Measurements from ENCODE around the gene NID1.

Gene NID1

DNA sequence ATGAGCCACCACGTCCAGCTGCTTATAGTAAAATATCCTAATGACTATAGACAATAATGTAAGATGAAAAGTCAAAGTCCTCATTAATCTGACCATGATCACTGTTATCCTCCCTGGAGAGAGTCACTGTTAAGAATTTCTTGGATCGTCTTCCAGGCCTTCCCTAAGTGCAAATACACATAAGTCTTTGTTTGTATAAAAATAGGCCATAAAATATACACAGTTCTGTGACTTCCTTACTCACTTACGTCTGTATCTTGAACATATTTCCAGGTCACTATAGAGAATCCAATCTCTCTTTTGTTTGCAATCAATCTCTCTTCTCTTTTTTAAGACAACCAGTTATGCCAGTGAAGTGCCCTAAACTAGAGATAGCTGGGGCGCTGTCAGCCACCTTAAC is 109.1 kb downstream of the NID1 start:
- no peak overlapping the region for H3K4me3 ChIP-seq (replicated peaks; ENCODE audit: low read depth, low read length)
- TF ChIP-seq, protein P1, sequence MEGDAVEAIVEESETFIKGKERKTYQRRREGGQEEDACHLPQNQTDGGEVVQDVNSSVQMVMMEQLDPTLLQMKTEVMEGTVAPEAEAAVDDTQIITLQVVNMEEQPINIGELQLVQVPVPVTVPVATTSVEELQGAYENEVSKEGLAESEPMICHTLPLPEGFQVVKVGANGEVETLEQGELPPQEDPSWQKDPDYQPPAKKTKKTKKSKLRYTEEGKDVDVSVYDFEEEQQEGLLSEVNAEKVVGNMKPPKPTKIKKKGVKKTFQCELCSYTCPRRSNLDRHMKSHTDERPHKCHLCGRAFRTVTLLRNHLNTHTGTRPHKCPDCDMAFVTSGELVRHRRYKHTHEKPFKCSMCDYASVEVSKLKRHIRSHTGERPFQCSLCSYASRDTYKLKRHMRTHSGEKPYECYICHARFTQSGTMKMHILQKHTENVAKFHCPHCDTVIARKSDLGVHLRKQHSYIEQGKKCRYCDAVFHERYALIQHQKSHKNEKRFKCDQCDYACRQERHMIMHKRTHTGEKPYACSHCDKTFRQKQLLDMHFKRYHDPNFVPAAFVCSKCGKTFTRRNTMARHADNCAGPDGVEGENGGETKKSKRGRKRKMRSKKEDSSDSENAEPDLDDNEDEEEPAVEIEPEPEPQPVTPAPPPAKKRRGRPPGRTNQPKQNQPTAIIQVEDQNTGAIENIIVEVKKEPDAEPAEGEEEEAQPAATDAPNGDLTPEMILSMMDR (IDR thresholded peaks at IDR 0.05; ENCODE audit: low read depth, low read length, missing control alignments): no peak
- DNase-seq (ENCODE audit: extremely low read depth, low read depth): no peak

DNA sequence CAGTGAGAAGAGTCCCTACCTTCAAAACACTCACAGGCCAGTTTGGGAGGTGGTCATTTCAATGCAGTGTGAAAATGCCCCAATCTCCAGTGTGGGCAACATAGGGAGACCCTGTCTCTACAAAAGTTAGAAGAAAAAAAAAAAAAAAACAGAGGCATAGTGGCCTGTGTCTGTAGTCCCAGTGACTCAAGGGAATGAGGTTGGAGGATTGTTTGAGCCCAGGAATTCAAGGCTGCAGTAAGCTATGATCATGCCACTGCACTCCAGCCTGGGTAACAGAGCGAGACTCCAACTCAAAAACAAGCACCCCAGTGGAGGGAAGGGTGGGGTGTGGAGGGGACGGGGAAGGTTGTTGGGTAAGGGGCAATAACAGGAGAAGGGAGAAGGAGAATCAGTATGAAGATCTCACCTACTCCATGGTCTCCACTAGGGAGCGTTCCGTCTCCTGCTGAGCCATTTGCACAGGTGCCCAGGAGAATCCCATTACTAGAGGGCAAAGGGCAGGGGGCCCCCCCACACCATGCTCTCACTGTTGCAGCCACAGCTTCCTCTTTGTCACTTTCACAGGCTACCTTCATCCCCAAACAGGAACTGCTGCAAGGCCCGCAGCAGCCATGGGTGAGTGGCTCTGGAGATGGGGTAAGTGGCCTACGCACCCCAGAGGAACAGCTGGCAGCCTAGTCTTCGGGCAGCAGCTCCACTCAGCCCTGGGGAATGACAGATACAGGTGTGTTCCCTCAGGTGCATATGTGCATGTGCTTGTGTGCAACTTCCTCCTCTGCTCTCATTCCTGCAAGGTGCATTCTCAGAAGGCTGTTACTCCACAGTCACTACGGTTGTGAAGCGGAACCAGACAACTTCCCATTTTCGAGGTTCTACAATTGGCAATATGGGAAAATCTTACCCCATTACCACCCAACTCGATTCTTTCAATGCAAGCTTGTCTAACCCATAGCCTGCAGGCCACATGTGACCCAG is 110.3 kb downstream of the NID1 start:
- DNase-seq (ENCODE audit: extremely low read depth, low read depth): no peak
- TF ChIP-seq, protein P1 (IDR thresholded peaks at IDR 0.05; ENCODE audit: low read depth, low read length, missing control alignments): no peak
- no peak overlapping the region for H3K4me3 ChIP-seq (replicated peaks; ENCODE audit: low read depth, low read length)

DNA sequence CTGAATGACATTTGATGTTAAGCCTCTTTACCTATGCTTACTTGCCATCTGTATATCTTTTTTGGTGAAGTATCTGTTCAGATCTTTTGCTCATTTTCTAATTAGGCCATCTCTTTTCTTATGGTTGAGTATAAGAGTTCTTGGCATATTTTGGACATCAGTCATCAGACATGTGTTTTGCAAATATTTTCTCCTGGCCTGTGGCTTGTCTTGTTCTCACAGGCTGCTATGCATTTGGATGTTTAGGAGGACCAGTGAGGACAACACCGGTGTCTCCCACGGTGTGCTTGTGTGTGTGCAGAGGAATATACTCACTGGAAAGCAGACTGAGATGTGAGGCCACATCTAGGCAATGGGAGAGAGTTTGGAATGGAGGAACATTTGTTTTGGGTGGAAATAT is 111.1 kb downstream of the NID1 start:
- TF ChIP-seq, protein P1 (IDR thresholded peaks at IDR 0.05; ENCODE audit: low read depth, low read length, missing control alignments): no peak
- H3K4me3 ChIP-seq (replicated peaks; ENCODE audit: low read depth, low read length): no peak overlapping the region
- peak; percentile 65 for DNase-seq (ENCODE audit: extremely low read depth, low read depth)

DNA sequence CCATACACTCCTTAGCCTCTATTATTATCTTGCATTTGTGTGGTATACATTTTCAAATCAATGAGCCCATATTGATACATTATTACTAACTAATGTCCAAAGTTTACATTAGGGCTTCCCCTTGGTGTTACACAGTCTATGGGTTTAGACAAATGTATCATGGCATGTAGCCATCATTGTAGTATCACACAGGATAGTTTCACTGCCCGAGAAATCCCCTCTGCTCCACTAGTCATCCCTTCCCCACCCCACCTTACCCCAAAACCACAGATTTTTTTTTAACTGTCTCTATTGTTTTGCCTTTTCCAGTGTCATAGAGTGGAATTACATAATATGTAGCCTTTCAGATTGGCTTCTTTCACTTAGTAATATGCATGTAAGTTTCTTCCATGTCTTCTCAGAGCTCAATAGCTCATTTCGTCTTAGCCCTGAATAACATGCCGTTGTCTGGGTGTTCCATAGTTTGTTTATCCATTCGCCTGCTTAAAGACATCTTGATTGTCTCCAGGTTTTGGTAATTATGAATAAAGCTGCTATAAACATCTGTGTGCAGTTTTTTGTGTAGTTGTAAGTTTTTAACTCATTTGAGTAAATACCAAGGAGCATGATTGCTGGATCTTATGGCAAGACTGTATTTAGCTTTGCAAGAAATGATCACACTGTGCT is 111.8 kb downstream of the NID1 start:
- TF ChIP-seq, protein P1 (IDR thresholded peaks at IDR 0.05; ENCODE audit: low read depth, low read length, missing control alignments): no peak
- no peak overlapping the region for H3K4me3 ChIP-seq (replicated peaks; ENCODE audit: low read depth, low read length)
- no peak for DNase-seq (ENCODE audit: extremely low read depth, low read depth)

DNA sequence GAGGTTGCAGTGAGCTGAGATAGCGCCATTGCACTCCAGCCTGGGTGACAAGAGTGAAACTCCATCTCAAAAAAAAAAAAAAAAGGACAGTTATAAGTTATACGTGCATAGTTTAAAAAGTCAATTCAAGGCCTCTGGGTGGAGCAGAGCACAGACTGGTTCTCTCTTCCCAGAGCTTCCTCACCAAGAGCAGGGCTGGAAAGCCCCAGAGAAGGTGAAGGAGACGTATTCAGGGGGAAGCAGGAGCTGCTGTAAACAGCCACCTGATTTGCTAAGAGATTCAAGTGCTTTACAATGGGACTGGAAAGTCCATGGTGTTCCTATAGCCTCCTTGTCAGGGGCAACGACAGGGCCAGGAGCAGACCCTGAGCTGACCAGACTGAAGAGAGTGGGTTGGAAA is 113.2 kb downstream of the NID1 start:
- no peak for DNase-seq (ENCODE audit: extremely low read depth, low read depth)
- TF ChIP-seq, protein P1 (IDR thresholded peaks at IDR 0.05; ENCODE audit: low read depth, low read length, missing control alignments): no peak
- no peak overlapping the region for H3K4me3 ChIP-seq (replicated peaks; ENCODE audit: low read depth, low read length)

DNA sequence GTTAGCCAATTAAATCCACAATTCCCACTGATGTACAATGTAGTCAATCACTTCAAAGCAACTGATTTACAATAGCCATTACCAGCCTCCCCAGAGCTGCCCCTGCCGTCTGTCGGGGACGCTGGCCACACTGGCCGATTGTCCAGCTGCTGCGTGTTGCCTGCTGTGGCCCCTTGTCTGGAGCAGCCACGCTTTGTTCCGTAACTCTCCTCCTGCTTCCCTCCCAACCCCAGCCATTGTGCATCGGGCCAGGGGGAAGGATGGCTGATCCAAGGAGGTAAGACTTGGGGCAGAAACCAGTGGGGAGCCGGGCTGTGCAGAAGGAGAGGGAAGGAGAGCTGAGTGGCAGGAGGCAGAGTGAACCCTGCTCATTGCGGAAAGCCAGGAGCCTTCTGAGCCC is 114.6 kb downstream of the NID1 start:
- TF ChIP-seq, protein P1 (IDR thresholded peaks at IDR 0.05; ENCODE audit: low read depth, low read length, missing control alignments): no peak
- DNase-seq (ENCODE audit: extremely low read depth, low read depth): no peak
- H3K4me3 ChIP-seq (replicated peaks; ENCODE audit: low read depth, low read length): no peak overlapping the region
